GM12874 (cell line): Measurements from ENCODE around the gene TMEM26.

Source experiments
- CTCF ChIP-seq: IDR thresholded peaks from 2 replicates; pipeline ENCODE4 v1.5.1; 2011; ENCODE audit warnings: low read depth, mild to moderate bottlenecking, control low read depth, low read length, moderate library complexity; ENCODE audit not compliant: insufficient read depth

Gene TMEM26

GRCh38 chr10:61470740-61471139 lies 17.6 kb upstream of the TMEM26 start:
- no peak for TF ChIP-seq CTCF

- TF ChIP-seq CTCF, result no peak
These were observed 12.9 kb upstream of the TMEM26 start for GRCh38 chr10:61465901-61466632.

DNA sequence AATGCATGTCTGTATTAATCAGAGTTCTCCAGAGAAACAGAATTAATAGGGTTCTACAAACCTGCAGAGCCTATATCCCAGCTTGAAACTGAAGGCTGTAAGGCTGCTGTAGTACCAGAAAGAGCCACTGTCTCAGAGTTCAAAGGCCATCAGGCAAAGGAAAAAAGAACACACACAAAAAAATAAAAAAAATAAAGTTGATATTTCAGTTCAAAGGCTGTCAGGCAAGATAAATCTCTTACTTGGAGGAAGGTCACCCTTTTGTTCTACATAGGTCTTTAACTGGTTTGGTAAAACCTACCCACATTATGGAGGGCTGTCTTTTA lies 12.0 kb upstream of the TMEM26 start:
- no peak for TF ChIP-seq CTCF

DNA sequence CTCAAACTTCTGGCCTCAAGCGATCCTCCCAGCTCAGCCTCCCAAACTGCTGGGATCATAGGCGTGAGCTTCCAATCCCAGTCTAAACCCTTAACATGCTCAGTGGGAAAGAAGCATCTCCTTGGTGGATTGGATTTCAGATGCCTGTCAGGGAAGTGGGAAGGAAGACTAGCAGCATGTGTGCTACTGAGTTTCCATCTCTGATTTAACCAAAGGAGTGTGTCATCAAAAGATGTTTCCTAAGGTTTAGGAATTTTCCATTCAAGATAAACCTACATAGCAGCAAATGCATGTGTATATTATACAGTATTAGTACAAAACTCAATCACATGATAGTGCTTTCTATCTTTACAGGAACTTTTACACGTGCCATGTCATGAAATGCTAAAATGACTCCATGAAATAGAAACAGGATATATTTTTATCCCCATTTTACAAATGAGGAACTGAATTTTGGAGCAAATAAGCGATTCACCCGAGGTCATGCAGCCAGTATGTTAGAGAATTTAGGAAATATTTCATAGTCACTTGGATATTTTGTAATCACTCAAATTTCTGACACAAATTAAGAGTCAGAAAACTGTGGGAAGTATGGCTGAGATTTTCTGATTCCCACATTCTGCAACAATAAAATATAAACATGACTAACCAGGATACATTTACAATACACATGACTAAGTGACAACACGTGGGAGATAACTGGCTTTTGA lies 11.4 kb upstream of the TMEM26 start:
- TF ChIP-seq CTCF, result no peak

DNA sequence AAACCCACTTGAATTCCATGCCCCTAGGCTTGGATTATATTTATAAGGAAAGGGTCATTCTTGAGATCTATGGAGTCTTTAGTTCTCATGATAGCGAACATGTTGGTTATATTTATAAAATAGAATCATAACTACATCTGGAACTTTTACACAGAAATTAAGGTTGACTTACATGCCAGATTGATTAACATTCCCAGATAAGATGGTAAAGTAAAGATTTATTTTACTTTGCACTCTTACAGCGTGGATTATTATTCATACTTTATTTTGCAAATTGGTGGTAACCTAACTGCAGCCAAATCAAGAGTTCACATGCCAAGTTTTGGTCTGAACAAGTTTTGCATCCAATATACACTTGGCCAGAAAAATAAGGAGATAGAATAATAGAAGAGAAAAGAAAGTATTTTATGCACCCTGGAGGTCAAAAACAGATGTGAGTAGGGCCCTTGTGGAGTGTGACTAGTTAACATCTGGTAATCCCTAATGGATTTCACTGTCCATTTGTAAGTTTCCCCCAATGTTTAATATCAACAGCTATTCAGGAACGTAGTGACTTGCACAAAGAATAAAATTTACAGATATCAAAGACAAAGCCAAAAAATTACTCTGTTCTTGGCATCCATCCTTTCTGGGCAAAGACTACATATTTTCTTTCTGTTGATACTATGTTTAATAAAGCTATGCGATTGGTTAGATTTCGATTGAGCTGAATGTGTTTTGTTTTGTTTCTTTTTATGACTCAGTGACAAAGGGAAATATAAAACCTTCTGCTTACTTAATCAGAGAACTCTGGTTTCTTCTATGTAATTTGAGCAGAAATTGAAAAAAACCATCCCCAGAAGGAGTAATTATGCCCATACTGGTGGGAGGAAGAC lies 10.1 kb upstream of the TMEM26 start:
- TF ChIP-seq CTCF, result no peak

GRCh38 chr10:61460835-61461234 lies 7.7 kb upstream of the TMEM26 start:
- TF ChIP-seq CTCF, result no peak

- TF ChIP-seq CTCF, result no peak
These were observed 4.8 kb upstream of the TMEM26 start for GRCh38 chr10:61458031-61458430.
